Activated T-helper 2 cell treated with anti-CD3 and anti-CD28 coated beads, Interferon-gamma antibody, Interleukin-2, Interleukin-4, amounts not matched to agents 10 μg/mL and 5 μg/mL and 100 μg/mL, durations not matched to agents 14 hours and 24 hours and 36 hours (primary cell): ENCODE results near the gene RTTN. TPM values are rescaled to one million over a fixed set of nuclear protein-coding genes. Genes with fewer than 3 reads are reported as not detected.

Source experiments
- DNase-seq: peaks from one replicate; pipeline ENCODE4 v3.0.0; 2021; ENCODE audit warnings: low spot score
- H3K27ac Mint-ChIP-seq: one replicate; pipeline ENCODE4 v1.8.0; 2021; ENCODE audit warnings: mixed read lengths
- H3K27me3 Mint-ChIP-seq: one replicate; pipeline ENCODE4 v1.8.0; 2021; ENCODE audit warnings: low read depth, mixed read lengths
- H3K36me3 Mint-ChIP-seq: one replicate; pipeline ENCODE4 v1.8.0; 2021; ENCODE audit warnings: low read depth, mixed read lengths
- H3K4me1 Mint-ChIP-seq: one replicate; pipeline ENCODE4 v1.8.0; 2021; ENCODE audit warnings: low read depth, mixed read lengths
- H3K4me3 Mint-ChIP-seq: one replicate; pipeline ENCODE4 v1.8.0; 2021; ENCODE audit warnings: low read depth, mild to moderate bottlenecking, moderate library complexity, mixed read lengths
- H3K9me3 Mint-ChIP-seq: one replicate; pipeline ENCODE4 v1.8.0; 2021; ENCODE audit warnings: mixed read lengths
- intact Hi-C: fragments of 100-400 bp; cut with micrococcal nuclease; formaldehyde crosslinking; loops from one replicate; pipeline ENCODE4 v1.15.1; 2023
- total RNA-seq: library from RNA; stranded (reverse); gene quantifications from 2 replicates; pipeline ENCODE4 v1.2.3, GENCODE V29; 2022

RTTN gene
- total RNA-seq, 1 donor from 2014 or later: 21.0 TPM

DNA sequence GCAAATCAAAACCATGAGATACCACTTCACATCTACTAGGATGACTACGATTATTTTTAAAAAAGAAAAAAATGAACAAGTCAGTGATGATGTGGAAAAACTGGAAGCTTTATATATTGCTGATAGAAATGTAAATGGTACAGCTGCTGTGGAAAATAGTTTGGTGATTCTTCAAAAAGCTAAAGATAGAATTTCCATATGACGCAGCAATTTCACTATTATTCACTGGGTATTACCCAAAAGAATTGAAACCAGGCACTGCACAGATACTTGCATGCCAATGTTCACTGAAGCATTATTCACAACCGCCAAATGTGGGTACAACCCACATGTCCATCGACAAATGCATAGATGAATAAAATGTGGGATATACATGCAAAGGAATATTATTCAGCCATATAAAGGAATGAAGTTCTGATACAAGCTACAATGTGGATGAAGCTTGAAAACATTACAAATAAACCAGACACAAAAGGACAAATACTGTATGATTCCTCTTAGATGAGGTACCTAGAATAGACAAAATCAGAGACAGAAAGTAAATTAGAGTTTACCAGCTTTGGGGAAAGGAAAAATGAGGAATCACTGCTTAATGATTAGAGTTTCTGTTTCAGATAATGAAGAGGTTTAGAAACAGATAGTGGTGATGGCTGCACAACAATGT is 11.1 kb downstream of the RTTN start:
- intact Hi-C loops: loop anchor here (1.0 to 2.0 kb wide), 2 partner anchors 11 to 260 kb away; partner anchors contain the start of gene RTTN
- DNase-seq: no peak

DNA sequence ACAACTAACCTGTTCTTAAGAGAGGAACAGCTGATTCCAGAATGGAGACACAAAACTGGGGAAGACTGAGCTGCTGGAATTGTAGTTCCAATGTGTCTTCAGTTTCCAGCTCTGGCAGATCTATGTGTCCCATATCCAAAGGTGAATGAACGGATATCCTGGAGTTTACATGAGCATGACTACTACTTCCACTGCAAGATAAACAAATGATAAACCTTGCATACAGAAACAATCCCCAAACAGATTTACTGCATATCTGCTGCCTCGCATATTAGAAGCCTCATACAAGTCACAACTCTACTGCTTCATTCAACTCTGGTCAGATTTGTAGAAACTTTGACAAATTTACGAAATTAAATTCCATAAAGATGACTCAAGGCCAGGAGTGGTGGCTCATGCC is 15.0 kb downstream of the RTTN start:
- intact Hi-C loops: no loop called here
- Mint-ChIP-seq H3K4me3 (no peak overlapping the region), H3K27me3 (no peaks in the 10 kb centered on the region), H3K36me3 (peaks cover 65% of the 10 kb centered on the region), H3K9me3 (no peaks in the 10 kb centered on the region), H3K4me1 (peaks cover 15% of the 10 kb centered on the region), H3K27ac (no peak overlapping the region)
- DNase-seq: no peak

More for the DNA sequence above, 11.1 kb downstream of the RTTN start:
- Mint-ChIP-seq H3K36me3 (peaks cover 65% of the 10 kb centered on the region), H3K27me3 (no peaks in the 10 kb centered on the region), H3K4me3 (no peak overlapping the region), H3K9me3 (no peaks in the 10 kb centered on the region), H3K4me1 (peaks cover 22% of the 10 kb centered on the region), H3K27ac (peak overlapping the region; percentile 77)

DNA sequence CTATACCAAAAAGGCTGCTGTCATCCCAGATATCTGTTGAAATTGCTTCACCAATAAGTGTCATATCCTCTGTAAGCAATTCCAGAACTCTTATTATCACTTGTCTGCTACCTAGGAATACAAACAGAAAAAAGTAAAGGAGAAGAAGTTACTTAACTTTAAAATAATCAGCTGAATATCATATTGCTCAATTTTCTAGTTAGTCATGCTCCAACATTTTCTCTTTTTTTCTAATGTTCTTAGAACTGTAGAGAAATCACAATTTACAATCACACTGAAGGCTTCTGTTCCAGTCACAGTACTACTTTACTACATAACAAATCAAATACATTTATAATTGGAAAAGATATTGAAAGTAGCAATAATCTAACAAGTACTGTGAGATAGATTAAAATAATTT is 17.4 kb downstream of the RTTN start:
- no peak for DNase-seq
- Mint-ChIP-seq H3K4me3 (no peak overlapping the region), H3K4me1 (no peaks in the 10 kb centered on the region), H3K9me3 (no peaks in the 10 kb centered on the region), H3K27ac (no peak overlapping the region), H3K36me3 (peaks cover 55% of the 10 kb centered on the region), H3K27me3 (no peaks in the 10 kb centered on the region)
- intact Hi-C loops: no loop called here

DNA sequence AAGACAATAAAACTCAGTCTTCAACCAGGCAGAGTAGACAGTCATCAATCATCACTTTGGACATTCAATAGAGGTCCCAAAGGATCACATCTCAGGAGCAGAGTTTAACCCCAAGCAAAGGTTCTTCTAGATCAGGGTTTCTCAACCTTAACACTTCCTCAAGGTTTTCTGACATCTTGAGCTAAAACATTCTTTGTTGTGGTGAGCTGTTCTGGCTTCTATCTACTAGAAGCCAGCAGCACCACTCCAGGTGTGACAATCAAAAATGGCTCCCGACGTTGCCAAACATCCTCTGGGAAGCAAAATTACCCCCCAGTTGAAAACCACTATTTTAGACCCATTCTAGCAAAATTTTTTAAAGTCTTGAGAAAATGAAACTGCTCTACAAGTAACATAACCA is 22.0 kb downstream of the RTTN start:
- Mint-ChIP-seq H3K27ac (no peak overlapping the region), H3K4me1 (no peaks in the 10 kb centered on the region), H3K27me3 (no peaks in the 10 kb centered on the region), H3K36me3 (peaks cover 36% of the 10 kb centered on the region), H3K9me3 (no peaks in the 10 kb centered on the region), H3K4me3 (no peak overlapping the region)
- intact Hi-C loops: no loop called here
- DNase-seq: no peak

DNA sequence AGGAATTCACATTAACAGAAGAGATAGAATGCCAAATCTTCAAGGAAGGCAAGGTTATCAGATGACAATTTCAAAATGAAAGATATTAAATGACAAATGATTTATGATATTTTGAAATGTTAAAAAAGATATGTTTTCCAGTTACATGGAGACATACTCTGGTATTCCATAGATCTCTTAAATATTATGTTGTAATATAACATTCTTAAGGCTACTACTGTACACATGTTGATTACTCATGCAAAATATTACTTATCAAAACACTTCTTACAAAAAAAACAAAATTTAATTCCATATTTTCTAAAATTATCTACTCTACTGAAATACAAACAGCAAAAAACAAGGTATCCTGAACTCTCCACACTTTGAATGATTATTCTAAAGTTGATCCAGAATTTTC is 22.9 kb downstream of the RTTN start:
- intact Hi-C loops: no loop called here
- no peaks in the 10 kb centered on the region for H3K9me3 Mint-ChIP-seq
- H3K4me1 Mint-ChIP-seq: no peaks in the 10 kb centered on the region
- H3K27ac Mint-ChIP-seq: no peak overlapping the region
- peaks cover 37% of the 10 kb centered on the region for H3K36me3 Mint-ChIP-seq
- no peaks in the 10 kb centered on the region for H3K27me3 Mint-ChIP-seq
- DNase-seq: no peak
- no peak overlapping the region for H3K4me3 Mint-ChIP-seq

DNA sequence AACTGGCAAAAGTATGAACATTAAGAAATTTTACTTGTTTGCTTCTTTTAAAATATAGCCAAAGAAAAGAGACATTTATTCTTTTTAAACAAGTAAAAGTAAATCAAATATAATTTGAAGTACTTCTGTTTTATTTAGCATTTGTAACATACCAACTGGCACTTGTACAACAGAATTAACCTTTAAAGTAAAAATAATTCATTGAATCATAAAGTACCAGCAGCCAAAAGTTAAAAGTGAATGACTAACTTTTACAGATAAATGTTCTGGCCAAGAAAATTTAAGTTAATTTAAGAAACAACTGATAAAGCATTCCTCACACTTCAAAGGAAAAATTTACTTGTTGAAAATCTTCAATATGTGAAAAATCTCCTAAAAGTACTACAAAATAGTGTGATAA is 23.8 kb downstream of the RTTN start:
- Mint-ChIP-seq H3K36me3 (peaks cover 38% of the 10 kb centered on the region), H3K9me3 (no peaks in the 10 kb centered on the region), H3K27ac (no peak overlapping the region), H3K4me3 (no peak overlapping the region), H3K27me3 (no peaks in the 10 kb centered on the region), H3K4me1 (no peaks in the 10 kb centered on the region)
- DNase-seq: no peak
- intact Hi-C loops: no loop called here

DNA sequence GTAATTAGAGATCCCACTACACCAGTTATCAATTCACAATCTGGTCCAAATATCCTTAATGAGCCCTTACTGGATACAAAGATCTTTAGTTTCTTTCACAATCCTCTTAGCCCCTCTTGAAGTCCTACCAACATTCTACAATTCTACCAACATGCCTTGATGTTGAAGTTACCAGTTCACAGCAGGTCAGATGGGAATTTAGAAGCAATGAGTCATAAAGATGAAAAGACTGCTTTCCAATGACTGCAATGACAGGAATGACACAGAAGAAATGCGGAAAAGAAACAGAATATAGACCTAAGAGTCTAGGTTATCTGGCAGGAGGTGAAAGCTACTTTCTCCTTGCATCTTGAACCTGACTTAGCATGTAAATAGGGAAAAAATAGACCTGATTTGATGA is 24.5 kb downstream of the RTTN start:
- intact Hi-C loops: no loop called here
- no peak for DNase-seq
- Mint-ChIP-seq H3K9me3 (no peaks in the 10 kb centered on the region), H3K27me3 (no peaks in the 10 kb centered on the region), H3K4me1 (no peaks in the 10 kb centered on the region), H3K27ac (no peak overlapping the region), H3K4me3 (no peak overlapping the region), H3K36me3 (peaks cover 35% of the 10 kb centered on the region)

DNA sequence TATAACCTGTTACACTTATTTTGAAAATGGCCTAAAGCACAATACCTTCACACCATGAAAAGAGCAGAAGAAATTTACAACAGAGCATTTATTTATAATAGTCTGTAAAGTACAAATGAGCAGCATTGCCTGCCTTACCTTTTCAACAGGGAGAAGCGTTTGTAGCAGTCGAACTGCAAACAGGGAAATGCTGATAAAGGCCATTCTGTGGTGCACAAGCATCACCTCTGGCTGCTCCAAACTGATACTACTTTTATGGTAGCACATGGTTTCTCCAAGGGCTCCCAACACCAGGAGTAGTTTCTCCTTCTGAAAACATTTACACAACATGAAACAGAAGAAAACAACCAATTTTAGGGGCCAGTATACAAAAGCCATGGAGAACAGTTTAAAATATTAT is 28.9 kb downstream of the RTTN start:
- Mint-ChIP-seq H3K36me3 (peaks cover 22% of the 10 kb centered on the region), H3K4me3 (no peak overlapping the region), H3K27me3 (no peaks in the 10 kb centered on the region), H3K9me3 (no peaks in the 10 kb centered on the region), H3K27ac (no peak overlapping the region), H3K4me1 (peaks cover 3% of the 10 kb centered on the region)
- intact Hi-C loops: no loop called here
- DNase-seq: no peak

DNA sequence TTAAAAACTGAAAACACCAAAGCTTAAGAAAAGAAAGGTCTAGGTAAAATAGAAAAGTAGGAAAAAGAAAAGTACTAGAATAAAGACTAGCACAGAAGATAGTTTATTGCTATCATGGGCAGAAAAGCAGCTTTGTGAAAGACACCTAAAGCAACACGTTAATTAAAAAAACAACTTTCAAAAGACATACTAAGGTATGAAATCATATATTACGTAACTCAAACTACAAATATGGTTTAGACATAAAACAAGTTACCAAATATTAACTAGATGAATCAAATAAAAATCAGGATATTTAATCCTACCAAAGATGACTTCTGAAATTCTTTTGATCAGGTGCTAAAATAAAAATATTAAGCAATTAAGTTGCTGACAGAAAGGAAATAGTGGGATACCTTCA is 30.3 kb downstream of the RTTN start:
- Mint-ChIP-seq H3K4me1 (peaks cover 3% of the 10 kb centered on the region), H3K9me3 (no peaks in the 10 kb centered on the region), H3K27me3 (no peaks in the 10 kb centered on the region), H3K36me3 (peaks cover 19% of the 10 kb centered on the region), H3K4me3 (no peak overlapping the region), H3K27ac (no peak overlapping the region)
- no peak for DNase-seq
- intact Hi-C loops: no loop called here

DNA sequence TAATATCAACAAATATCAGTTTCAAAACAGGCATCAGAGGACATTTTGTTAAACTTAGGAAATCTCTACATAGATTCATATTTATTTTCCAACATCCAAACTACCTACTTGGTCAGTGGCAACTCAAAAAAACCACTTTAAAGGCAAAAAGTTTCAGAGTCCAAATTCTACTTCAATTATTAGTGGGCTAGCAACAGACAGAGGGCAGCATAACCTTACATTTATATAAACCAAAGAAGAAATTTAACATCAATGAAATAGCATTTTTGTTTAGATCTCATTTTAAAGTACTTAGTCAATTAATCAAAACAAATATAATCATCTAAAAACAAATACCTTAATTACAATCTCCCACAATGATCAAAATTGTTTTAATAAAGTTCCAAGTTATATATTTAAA is 33.3 kb downstream of the RTTN start:
- peaks cover 3% of the 10 kb centered on the region for H3K4me1 Mint-ChIP-seq
- DNase-seq: no peak
- H3K36me3 Mint-ChIP-seq: peaks cover 14% of the 10 kb centered on the region
- no peak overlapping the region for H3K4me3 Mint-ChIP-seq
- H3K27me3 Mint-ChIP-seq: no peaks in the 10 kb centered on the region
- no peaks in the 10 kb centered on the region for H3K9me3 Mint-ChIP-seq
- H3K27ac Mint-ChIP-seq: no peak overlapping the region
- intact Hi-C loops: no loop called here

DNA sequence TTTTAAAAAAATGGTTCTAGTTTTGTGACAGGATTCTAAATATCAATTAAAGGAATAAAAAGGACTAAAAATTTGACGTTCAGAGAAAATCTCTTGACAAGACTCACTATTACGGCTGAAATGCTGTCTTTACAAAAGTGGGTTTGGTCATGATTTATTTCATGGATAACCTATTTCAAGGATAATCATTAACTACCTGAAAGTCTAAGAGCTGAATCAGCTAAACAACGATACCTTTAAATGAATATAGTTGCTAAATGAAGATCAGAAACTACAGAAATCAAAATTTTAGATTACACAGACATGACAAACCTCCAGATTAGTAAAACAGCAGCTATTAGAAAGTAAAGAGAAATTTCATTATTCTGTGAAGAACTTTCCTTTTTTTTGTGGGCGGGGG is 35.7 kb downstream of the RTTN start:
- H3K9me3 Mint-ChIP-seq: no peaks in the 10 kb centered on the region
- H3K36me3 Mint-ChIP-seq: peaks cover 8% of the 10 kb centered on the region
- H3K27me3 Mint-ChIP-seq: no peaks in the 10 kb centered on the region
- intact Hi-C loops: no loop called here
- H3K27ac Mint-ChIP-seq: no peak overlapping the region
- H3K4me1 Mint-ChIP-seq: peaks cover 2% of the 10 kb centered on the region
- no peak for DNase-seq
- no peak overlapping the region for H3K4me3 Mint-ChIP-seq

DNA sequence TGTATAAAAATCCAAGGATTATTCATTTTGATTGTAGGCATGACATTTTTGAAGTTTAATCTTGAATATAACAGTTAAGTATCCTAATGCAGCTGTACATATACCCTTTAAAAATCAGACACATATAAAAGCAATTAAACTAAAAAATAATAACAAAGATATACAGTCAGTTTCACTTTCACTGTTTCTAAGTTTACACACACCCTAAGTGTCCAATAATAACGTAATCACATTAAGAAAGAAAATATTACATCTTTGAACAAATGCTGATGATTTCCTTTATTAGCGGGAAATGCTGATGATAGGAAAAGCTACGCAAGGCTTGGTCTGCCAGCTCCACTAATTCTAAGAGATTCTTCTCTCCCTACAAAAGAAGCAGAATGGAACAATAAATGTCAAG is 38.8 kb downstream of the RTTN start:
- Mint-ChIP-seq H3K4me1 (peaks cover 2% of the 10 kb centered on the region), H3K27ac (no peak overlapping the region), H3K36me3 (peaks cover 31% of the 10 kb centered on the region), H3K9me3 (peaks cover 8% of the 10 kb centered on the region), H3K4me3 (no peak overlapping the region), H3K27me3 (no peaks in the 10 kb centered on the region)
- no peak for DNase-seq
- intact Hi-C loops: no loop called here

DNA sequence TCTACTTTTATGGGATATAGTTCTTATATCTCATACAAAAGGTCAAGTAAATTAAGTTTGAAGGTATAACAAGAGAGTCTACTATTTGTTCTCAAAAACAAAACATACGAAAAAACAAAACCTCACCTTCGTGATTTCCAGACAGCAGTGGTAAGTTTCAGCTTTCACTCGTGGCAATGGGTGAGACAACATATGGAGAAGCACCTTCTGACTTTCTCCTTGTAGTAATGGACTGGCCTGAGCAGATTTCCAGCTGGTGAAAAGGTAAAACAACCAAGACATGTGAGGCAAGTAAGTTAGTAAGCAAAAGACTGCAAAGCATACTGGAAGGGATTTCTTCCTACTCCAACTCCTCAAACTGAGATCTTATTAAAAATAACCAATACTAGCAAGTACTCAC is 39.6 kb downstream of the RTTN start:
- peaks cover 2% of the 10 kb centered on the region for H3K4me1 Mint-ChIP-seq
- peaks cover 38% of the 10 kb centered on the region for H3K36me3 Mint-ChIP-seq
- no peak overlapping the region for H3K27ac Mint-ChIP-seq
- no peak for DNase-seq
- H3K9me3 Mint-ChIP-seq: peaks cover 16% of the 10 kb centered on the region
- H3K27me3 Mint-ChIP-seq: no peaks in the 10 kb centered on the region
- H3K4me3 Mint-ChIP-seq: no peak overlapping the region
- intact Hi-C loops: no loop called here
